Endodermal cell (in vitro differentiated cells): Measurements from ENCODE around the gene SNX9. TPM values are rescaled to one million over a fixed set of nuclear protein-coding genes. Genes with fewer than 3 reads are reported as not detected.

Experiments
- DNase-seq: peaks from one replicate; pipeline ENCODE4 v3.0.0-alpha.2; 2017
- H3K27ac ChIP-seq: 2 replicates; pipeline ENCODE4 v1.5.1; 2013; ENCODE audit warnings: mild to moderate bottlenecking, low read depth, low read length, moderate library complexity
- H3K27me3 ChIP-seq: 2 replicates; pipeline ENCODE4 v1.6.1; 2013; ENCODE audit warnings: mild to moderate bottlenecking, low read length, moderate library complexity; ENCODE audit not compliant: insufficient read depth, control insufficient read depth, poor library complexity, severe bottlenecking
- H3K36me3 ChIP-seq: 2 replicates; pipeline ENCODE4 v1.7.0; 2013; ENCODE audit warnings: mild to moderate bottlenecking, low read length, moderate library complexity; ENCODE audit not compliant: control insufficient read depth, insufficient read depth
- H3K4me1 ChIP-seq: one replicate; pipeline ENCODE4 v1.7.0; 2013; ENCODE audit warnings: low read length; ENCODE audit not compliant: control insufficient read depth, insufficient read depth
- H3K4me3 ChIP-seq: 2 replicates; pipeline ENCODE4 v1.5.1; 2013; ENCODE audit warnings: mild to moderate bottlenecking, low read length, moderate library complexity
- H3K9ac ChIP-seq: 2 replicates; pipeline ENCODE4 v1.6.1; 2013; ENCODE audit warnings: mild to moderate bottlenecking, low read length, moderate library complexity; ENCODE audit not compliant: poor library complexity, severe bottlenecking; ENCODE audit errors: extremely low read depth
- H3K9me3 ChIP-seq: 2 replicates; pipeline ENCODE4 v1.6.1; 2013; ENCODE audit warnings: mild to moderate bottlenecking, low read length, moderate library complexity; ENCODE audit not compliant: control insufficient read depth
- H3K27ac Mint-ChIP-seq: 2 replicates; pipeline ENCODE4 v1.8.0; 2020; ENCODE audit warnings: mixed read lengths
- H3K27me3 Mint-ChIP-seq: 2 replicates; pipeline ENCODE4 v1.8.0; 2021; ENCODE audit warnings: mild to moderate bottlenecking, mixed read lengths; ENCODE audit not compliant: insufficient read depth
- H3K36me3 Mint-ChIP-seq: 2 replicates; pipeline ENCODE4 v1.8.0; 2020; ENCODE audit warnings: low read depth, mixed read lengths
- H3K4me1 Mint-ChIP-seq: 2 replicates; pipeline ENCODE4 v1.8.0; 2020; ENCODE audit warnings: mixed read lengths
- H3K4me3 Mint-ChIP-seq: 2 replicates; pipeline ENCODE4 v1.8.0; 2020; ENCODE audit warnings: mild to moderate bottlenecking, moderate library complexity, mixed read lengths
- H3K9me3 Mint-ChIP-seq: 2 replicates; pipeline ENCODE4 v1.8.0; 2020; ENCODE audit warnings: mild to moderate bottlenecking, mixed read lengths
- WGBS, 2 experiments: methylation state at CpG; one replicate each; pipeline versions ENCODE4 v1.1.5 to v1.1.7; 2013; ENCODE audit warnings: missing lambda C conversion rate in 2 of 2, mixed read lengths in 1 of 2; ENCODE audit not compliant: insufficient coverage in 1 of 2, insufficient read length in 1 of 2; 5-methylcytosine and 5-hydroxymethylcytosine counted together
- total RNA-seq, 2 donors: library from RNA; stranded (reverse); fragmentation: NEBNext Ultra II Directional in 1 of 2; extraction: Animal tissue kit (Norgen Biotek cat#: 25700) in 1 of 2; gene quantifications; 2 replicates in 1 of 2; 3 replicates in 1 of 2; pipeline ENCODE4 v1.2.1, GENCODE V29; 2021
- TF ChIP-seq, protein P1 (sequence below): fragments of 200-600 bp; sonication (generic); conservative IDR thresholded peaks from 2 replicates; pipeline ENCODE4 v1.5.0; 2021; ENCODE audit warnings: antibody characterized with exemption, mild to moderate bottlenecking

The SNX9 gene
- total RNA-seq, 2 donors from 2014 or later = 30.6 to 33.0 TPM

DNA sequence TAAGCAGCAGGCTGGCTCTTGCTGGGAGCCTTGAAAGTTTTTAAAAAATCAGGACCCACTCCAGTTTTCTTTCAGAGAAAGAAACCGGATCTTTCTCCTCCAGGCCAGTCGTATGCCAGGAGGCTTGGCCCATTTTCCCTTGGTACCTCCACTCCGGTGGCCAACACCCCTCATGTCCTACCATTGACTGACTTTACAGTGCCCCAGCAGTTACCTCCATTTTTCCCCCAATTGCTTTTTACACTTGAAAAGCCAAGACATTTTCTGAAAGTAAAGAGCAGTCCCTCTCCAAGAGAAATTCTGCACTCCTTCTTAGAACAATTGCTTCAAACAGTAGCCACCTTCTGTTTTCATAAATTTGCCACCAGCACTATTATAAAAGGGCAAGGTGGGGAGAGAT is 47.7 kb upstream of the SNX9 start:
- peaks cover 2% of the 10 kb centered on the region for H3K36me3 Mint-ChIP-seq
- no peaks in the 10 kb centered on the region for H3K4me1 ChIP-seq
- no peak overlapping the region for H3K4me3 Mint-ChIP-seq
- H3K9me3 Mint-ChIP-seq = peaks cover 8% of the 10 kb centered on the region
- no peaks in the 10 kb centered on the region for H3K9me3 ChIP-seq
- 95% methylated on average over 3 of the region's 3 CpGs for WGBS, 2 experiments
- no peak overlapping the region for H3K27ac ChIP-seq
- H3K9ac ChIP-seq = no peak overlapping the region
- H3K4me1 Mint-ChIP-seq = peaks cover 5% of the 10 kb centered on the region
- no peak overlapping the region for H3K4me3 ChIP-seq
- H3K36me3 ChIP-seq = no peaks in the 10 kb centered on the region
- H3K27me3 Mint-ChIP-seq = peaks cover 14% of the 10 kb centered on the region
- H3K27me3 ChIP-seq = no peaks in the 10 kb centered on the region
- no peak for DNase-seq
- no peak overlapping the region for H3K27ac Mint-ChIP-seq
- TF ChIP-seq, protein P1, sequence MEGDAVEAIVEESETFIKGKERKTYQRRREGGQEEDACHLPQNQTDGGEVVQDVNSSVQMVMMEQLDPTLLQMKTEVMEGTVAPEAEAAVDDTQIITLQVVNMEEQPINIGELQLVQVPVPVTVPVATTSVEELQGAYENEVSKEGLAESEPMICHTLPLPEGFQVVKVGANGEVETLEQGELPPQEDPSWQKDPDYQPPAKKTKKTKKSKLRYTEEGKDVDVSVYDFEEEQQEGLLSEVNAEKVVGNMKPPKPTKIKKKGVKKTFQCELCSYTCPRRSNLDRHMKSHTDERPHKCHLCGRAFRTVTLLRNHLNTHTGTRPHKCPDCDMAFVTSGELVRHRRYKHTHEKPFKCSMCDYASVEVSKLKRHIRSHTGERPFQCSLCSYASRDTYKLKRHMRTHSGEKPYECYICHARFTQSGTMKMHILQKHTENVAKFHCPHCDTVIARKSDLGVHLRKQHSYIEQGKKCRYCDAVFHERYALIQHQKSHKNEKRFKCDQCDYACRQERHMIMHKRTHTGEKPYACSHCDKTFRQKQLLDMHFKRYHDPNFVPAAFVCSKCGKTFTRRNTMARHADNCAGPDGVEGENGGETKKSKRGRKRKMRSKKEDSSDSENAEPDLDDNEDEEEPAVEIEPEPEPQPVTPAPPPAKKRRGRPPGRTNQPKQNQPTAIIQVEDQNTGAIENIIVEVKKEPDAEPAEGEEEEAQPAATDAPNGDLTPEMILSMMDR = no peak

DNA sequence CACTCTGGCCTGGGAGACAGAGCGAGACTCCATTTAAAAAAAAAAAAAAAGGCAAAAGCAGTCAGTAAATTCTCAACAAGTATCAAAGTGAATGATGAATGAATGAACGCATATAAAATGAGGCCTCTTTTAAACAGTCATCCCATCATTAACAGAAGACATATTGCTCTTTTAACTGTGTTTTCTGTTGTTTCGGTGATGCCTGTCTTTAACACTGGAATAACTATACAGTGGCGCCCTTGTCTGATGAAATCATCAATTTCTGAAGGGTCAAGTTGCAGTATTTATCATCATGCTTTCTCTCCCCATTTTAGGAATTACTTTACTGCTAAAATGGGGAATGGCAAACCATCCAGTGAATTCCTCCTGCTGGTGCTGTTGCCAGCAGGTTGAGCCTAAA is 45.7 kb upstream of the SNX9 start:
- 79 to 93% methylated on average over 2 to 4 of the region's 4 CpGs for WGBS, 2 experiments

GRCh38 chr6:157778719-157779118 is 44.3 kb upstream of the SNX9 start:
- Mint-ChIP-seq H3K4me3 (no peak overlapping the region), H3K36me3 (peaks cover 2% of the 10 kb centered on the region), H3K27ac (no peak overlapping the region), H3K27me3 (peaks cover 3% of the 10 kb centered on the region), H3K4me1 (no peaks in the 10 kb centered on the region), H3K9me3 (peaks cover 7% of the 10 kb centered on the region)
- H3K36me3 ChIP-seq = no peaks in the 10 kb centered on the region
- no peaks in the 10 kb centered on the region for H3K9me3 ChIP-seq
- H3K27ac ChIP-seq = no peak overlapping the region
- no peak for DNase-seq
- TF ChIP-seq, protein P1 = no peak
- H3K4me3 ChIP-seq = no peak overlapping the region
- H3K4me1 ChIP-seq = no peaks in the 10 kb centered on the region
- 89 to 90% methylated on average over 2 to 4 of the region's 4 CpGs for WGBS, 2 experiments
- H3K27me3 ChIP-seq = no peaks in the 10 kb centered on the region
- no peak overlapping the region for H3K9ac ChIP-seq

More for the DNA sequence above, 45.7 kb upstream of the SNX9 start:
- no peaks in the 10 kb centered on the region for H3K36me3 ChIP-seq
- no peaks in the 10 kb centered on the region for H3K9me3 ChIP-seq
- no peak overlapping the region for H3K4me3 ChIP-seq
- H3K27me3 Mint-ChIP-seq = peaks cover 14% of the 10 kb centered on the region
- H3K4me3 Mint-ChIP-seq = no peak overlapping the region
- no peaks in the 10 kb centered on the region for H3K27me3 ChIP-seq
- H3K36me3 Mint-ChIP-seq = peaks cover 2% of the 10 kb centered on the region
- H3K27ac Mint-ChIP-seq = no peak overlapping the region
- peaks cover 11% of the 10 kb centered on the region for H3K9me3 Mint-ChIP-seq
- no peak for DNase-seq
- TF ChIP-seq, protein P1 = no peak
- H3K4me1 ChIP-seq = no peaks in the 10 kb centered on the region
- H3K4me1 Mint-ChIP-seq = peaks cover 5% of the 10 kb centered on the region
- no peak overlapping the region for H3K27ac ChIP-seq
- H3K9ac ChIP-seq = no peak overlapping the region
